ENCODE results near the gene NCAPD3. TPM values are rescaled to one million over a fixed set of nuclear protein-coding genes. Genes with fewer than 3 reads are reported as not detected.

The NCAPD3 gene
- total and polyA plus RNA-seq, 2 donors (not counting 1 experiment from before 2014, with no cell fraction given), result 12.9 to 32.2 TPM

- H4K20me1 ChIP-seq (ENCODE audit: control insufficient read depth, insufficient read depth, low read length, poor library complexity, severe bottlenecking), result peaks cover 36% of the 10 kb centered on the region
- no peak for ATAC-seq (ENCODE audit: low read depth)
- peaks cover 19% of the 10 kb centered on the region for H3K4me1 Mint-ChIP-seq
- H3K4me2 ChIP-seq (replicated peaks; ENCODE audit: low read depth, low read length, poor library complexity, severe bottlenecking), result no peak overlapping the region
- intact Hi-C loops (cut with micrococcal nuclease), result no loop called here
- no peak overlapping the region for H2AFZ ChIP-seq (ENCODE audit: insufficient read depth, low read depth, low read length, poor library complexity, severe bottlenecking)
- H3K79me2 ChIP-seq (ENCODE audit: control insufficient read depth, insufficient read depth, low read length), result peaks cover 13% of the 10 kb centered on the region
- H3K27me3 Mint-ChIP-seq, result peaks cover 5% of the 10 kb centered on the region
- H3K36me3 ChIP-seq (replicated peaks in 1 of 2; ENCODE audit: control extremely low read depth in 1 of 2, control insufficient read depth in 1 of 2, extremely low read depth in 1 of 2, insufficient read depth in 2 of 2, low read length in 1 of 2), result no peaks in the 10 kb centered on the region
- POLR2A ChIA-PET, result no interaction called here
- no peak for DNase-seq
- H3K27ac ChIP-seq (ENCODE audit: low read length in 2 of 2), result no peak overlapping the region
- H3K9ac ChIP-seq (ENCODE audit: low read length), result no peak overlapping the region
- H3K27ac Mint-ChIP-seq, result no peak overlapping the region
- CTCF ChIA-PET, result interaction anchor here (2.6 kb wide), 1 partner anchor 9 kb away, joined by 16 read pairs; no protein-coding TSS in a partner anchor
- H3K4me1 ChIP-seq (ENCODE audit: control insufficient read depth in 2 of 2, insufficient read depth in 2 of 2, low read length in 2 of 2), result peaks cover 22 to 24% of the 10 kb centered on the region in 2 donors
- no peak overlapping the region for H3K4me3 ChIP-seq (ENCODE audit: control extremely low read depth in 1 of 5, extremely low read depth in 1 of 5, insufficient read depth in 1 of 5, low read depth in 2 of 5, low read length in 4 of 5)
- peaks cover 0 to 17% (median 7%) of the 10 kb centered on the region in 4 experiments for H3K27me3 ChIP-seq (replicated peaks in 1 of 4; ENCODE audit: control extremely low read depth in 1 of 4, control insufficient read depth in 3 of 4, insufficient read depth in 4 of 4, low read length in 3 of 4)
- H3K9me3 ChIP-seq (ENCODE audit: control extremely low read depth in 1 of 3, control insufficient read depth in 2 of 3, insufficient read depth in 1 of 3, low read length in 2 of 3), result no peaks in the 10 kb centered on the region
- TF ChIP-seq EZH2 (IDR thresholded peaks at IDR 0.05; ENCODE audit: borderline replicate concordance, insufficient read depth, low read depth, low read length, poor library complexity, severe bottlenecking) (no peak), CTCF (IDR thresholded peaks at IDR 0.05) (no peak)
- H3K9me3 Mint-ChIP-seq (ENCODE audit: insufficient read depth), result no peaks in the 10 kb centered on the region
- H3K4me3 Mint-ChIP-seq, result no peak overlapping the region
- 100% methylated on average over 1 of the region's 3 CpGs for WGBS (ENCODE audit: insufficient coverage)
These were observed 11.6 kb upstream of the NCAPD3 start for GRCh38 chr11:134235399-134235798.

- Mint-ChIP-seq H3K4me1 (peaks cover 34% of the 10 kb centered on the region), H3K9me3 (ENCODE audit: insufficient read depth) (no peaks in the 10 kb centered on the region), H3K4me3 (no peak overlapping the region), H3K27ac (no peak overlapping the region), H3K27me3 (peaks cover 12% of the 10 kb centered on the region)
- no peak overlapping the region for H3K4me2 ChIP-seq (replicated peaks; ENCODE audit: low read depth, low read length, poor library complexity, severe bottlenecking)
- H3K9ac ChIP-seq (ENCODE audit: low read length), result no peak overlapping the region
- POLR2A ChIA-PET, result interaction anchor here (1.0 kb wide), 1 partner anchor 10 kb away, joined by 4 read pairs; the partner anchor contains the start of genes NCAPD3 and VPS26B
- no peak overlapping the region for H2AFZ ChIP-seq (ENCODE audit: insufficient read depth, low read depth, low read length, poor library complexity, severe bottlenecking)
- ATAC-seq (ENCODE audit: low read depth), result no peak
- H4K20me1 ChIP-seq (ENCODE audit: control insufficient read depth, insufficient read depth, low read length, poor library complexity, severe bottlenecking), result peaks cover 52% of the 10 kb centered on the region
- H3K27ac ChIP-seq (ENCODE audit: low read length in 2 of 2), result no peak overlapping the region
- 48% methylated on average over 3 of the region's 4 CpGs for WGBS (ENCODE audit: insufficient coverage)
- no peak for TF ChIP-seq CTCF (IDR thresholded peaks at IDR 0.05)
- no peak for TF ChIP-seq EZH2 (IDR thresholded peaks at IDR 0.05; ENCODE audit: borderline replicate concordance, insufficient read depth, low read depth, low read length, poor library complexity, severe bottlenecking)
- intact Hi-C loops (cut with micrococcal nuclease), result no loop called here
- peaks cover 38 to 40% of the 10 kb centered on the region in 2 donors for H3K4me1 ChIP-seq (ENCODE audit: control insufficient read depth in 2 of 2, insufficient read depth in 2 of 2, low read length in 2 of 2)
- no peak for DNase-seq
- CTCF ChIA-PET, result interaction anchor here (1.2 to 2.6 kb wide), 3 partner anchors 11 to 26 kb away, joined by 3 to 16 read pairs (median 12); no protein-coding TSS in a partner anchor
- no peaks in the 10 kb centered on the region for H3K9me3 ChIP-seq (ENCODE audit: control extremely low read depth in 1 of 3, control insufficient read depth in 2 of 3, insufficient read depth in 1 of 3, low read length in 2 of 3)
- H3K36me3 ChIP-seq (replicated peaks in 1 of 2; ENCODE audit: control extremely low read depth in 1 of 2, control insufficient read depth in 1 of 2, extremely low read depth in 1 of 2, insufficient read depth in 2 of 2, low read length in 1 of 2), result no peaks in the 10 kb centered on the region
- peaks cover 0 to 28% (median 14%) of the 10 kb centered on the region in 4 experiments for H3K27me3 ChIP-seq (replicated peaks in 1 of 4; ENCODE audit: control extremely low read depth in 1 of 4, control insufficient read depth in 3 of 4, insufficient read depth in 4 of 4, low read length in 3 of 4)
- H3K79me2 ChIP-seq (ENCODE audit: control insufficient read depth, insufficient read depth, low read length), result peaks cover 26% of the 10 kb centered on the region
- no peak overlapping the region for H3K4me3 ChIP-seq (ENCODE audit: control extremely low read depth in 1 of 5, extremely low read depth in 1 of 5, insufficient read depth in 1 of 5, low read depth in 2 of 5, low read length in 4 of 5)
These were observed 10.0 kb upstream of the NCAPD3 start for GRCh38 chr11:134233729-134234179.
